WTC11 (cell line): Measurements from ENCODE around the gene PODN. TPM values are rescaled to one million over a fixed set of nuclear protein-coding genes. Genes with fewer than 3 reads are reported as not detected.

Experiments used
- ATAC-seq: fragments of 200-7000 bp; cut with Tn5 transposase; 2 replicates; pipeline ENCODE4 v1.10.0; 2021; ENCODE audit warnings: mild to moderate bottlenecking, moderate library complexity
- CTCF ChIA-PET: fragments of 300-600 bp; sonication (Branson Sonifier 250); formaldehyde crosslinking; loops from one replicate; lab custom pipeline; 2021; ENCODE audit warnings: antibody characterized with exemption; lab: Charles Lee
- POLR2A ChIA-PET: fragments of 350-600 bp; sonication (Branson Sonifier 250); formaldehyde crosslinking; loops from one replicate; lab custom pipeline; 2021; ENCODE audit warnings: antibody characterized with exemption; lab: Charles Lee
- DNase-seq: peaks from one replicate; pipeline ENCODE4 v3.0.0; 2021; ENCODE audit warnings: low spot score
- H3K27ac Mint-ChIP-seq: 2 replicates; pipeline ENCODE4 v1.8.0; 2021; ENCODE audit warnings: mixed read lengths
- H3K27me3 Mint-ChIP-seq: 2 replicates; pipeline ENCODE4 v1.8.0; 2021; ENCODE audit warnings: low read depth, mild to moderate bottlenecking, moderate library complexity, mixed read lengths
- H3K36me3 Mint-ChIP-seq: 2 replicates; pipeline ENCODE4 v1.8.0; 2021; ENCODE audit warnings: mixed read lengths
- H3K4me1 Mint-ChIP-seq: 2 replicates; pipeline ENCODE4 v1.8.0; 2022; ENCODE audit warnings: mixed read lengths
- H3K4me3 Mint-ChIP-seq: 2 replicates; pipeline ENCODE4 v1.8.0; 2021; ENCODE audit warnings: mild to moderate bottlenecking, moderate library complexity, mixed read lengths
- H3K9me3 Mint-ChIP-seq: 2 replicates; pipeline ENCODE4 v1.8.0; 2021; ENCODE audit warnings: mixed read lengths
- CREM ChIP-seq: sonication (generic); formaldehyde crosslinking; IDR thresholded peaks from 2 replicates; pipeline ENCODE4 v1.8.1; 2022; ENCODE audit warnings: mild to moderate bottlenecking, missing genetic modification reagents, moderate library complexity
- FOXJ3 ChIP-seq: sonication (generic); formaldehyde crosslinking; IDR thresholded peaks from 2 replicates; pipeline ENCODE4 v1.9.0; 2021; ENCODE audit warnings: missing genetic modification reagents, mild to moderate bottlenecking, borderline replicate concordance
- FOXK1 ChIP-seq: sonication (generic); formaldehyde crosslinking; IDR thresholded peaks from 2 replicates; pipeline ENCODE4 v1.8.0; 2022; ENCODE audit warnings: mild to moderate bottlenecking, moderate library complexity, missing genetic modification reagents
- GTF2I ChIP-seq: fragments of 250-450 bp; sonication (Bioruptor Pico); conservative IDR thresholded peaks from 2 replicates; pipeline ENCODE4 v1.4.0; 2021; ENCODE audit warnings: mild to moderate bottlenecking
- IRF2 ChIP-seq: sonication (generic); formaldehyde crosslinking; IDR thresholded peaks from 2 replicates; pipeline ENCODE4 v1.8.0; 2022; ENCODE audit warnings: low read depth, missing genetic modification reagents, borderline replicate concordance
- KAT7 ChIP-seq: sonication (generic); formaldehyde crosslinking; IDR thresholded peaks from 2 replicates; pipeline ENCODE4 v1.8.1; 2023; ENCODE audit warnings: missing genetic modification reagents, mild to moderate bottlenecking, borderline replicate concordance
- MXD4 ChIP-seq: fragments of 250-450 bp; sonication (Bioruptor Pico); IDR thresholded peaks from 2 replicates; pipeline ENCODE4 v1.8.0; 2021; ENCODE audit warnings: mild to moderate bottlenecking, moderate library complexity, borderline replicate concordance
- NFE2L1 ChIP-seq: sonication (generic); formaldehyde crosslinking; IDR thresholded peaks from 2 replicates; pipeline ENCODE4 v1.8.1; 2023; ENCODE audit warnings: missing genetic modification reagents
- NFYB ChIP-seq: sonication (generic); formaldehyde crosslinking; conservative IDR thresholded peaks from 2 replicates; pipeline ENCODE4 v1.8.0; 2022; ENCODE audit warnings: low read depth, missing genetic modification reagents
- NR1H2 ChIP-seq: sonication (generic); formaldehyde crosslinking; IDR thresholded peaks from 2 replicates; pipeline ENCODE4 v1.9.0; 2021; ENCODE audit warnings: mild to moderate bottlenecking, moderate library complexity, missing genetic modification reagents
- PRRX2 ChIP-seq: fragments of 250-450 bp; sonication (Bioruptor Pico); IDR thresholded peaks from 2 replicates; pipeline ENCODE4 v1.8.0; 2021; ENCODE audit warnings: mild to moderate bottlenecking
- RELA ChIP-seq: sonication (generic); formaldehyde crosslinking; IDR thresholded peaks from 2 replicates; pipeline ENCODE4 v1.8.1; 2022; ENCODE audit warnings: missing genetic modification reagents, mild to moderate bottlenecking, borderline replicate concordance
- ZNF232 ChIP-seq: sonication (generic); formaldehyde crosslinking; IDR thresholded peaks from 2 replicates; pipeline ENCODE4 v1.8.0; 2022; ENCODE audit warnings: mild to moderate bottlenecking, missing genetic modification reagents
- ZNF416 ChIP-seq: fragments of 250-450 bp; sonication (Bioruptor Pico); IDR thresholded peaks from 2 replicates; pipeline ENCODE4 v1.9.0; 2021; ENCODE audit warnings: mild to moderate bottlenecking, inconsistent platforms
- total RNA-seq: library from RNA; stranded (reverse); gene quantifications from 3 replicates; pipeline ENCODE4 v1.2.3, GENCODE V29; 2021
- TF ChIP-seq, protein P1 (sequence below): sonication (generic); formaldehyde crosslinking; IDR thresholded peaks from 2 replicates; pipeline ENCODE4 v1.8.0; 2023; ENCODE audit warnings: missing genetic modification reagents, mild to moderate bottlenecking, borderline replicate concordance
- TF ChIP-seq, protein P2 (sequence below): sonication (generic); formaldehyde crosslinking; IDR thresholded peaks from 2 replicates; pipeline ENCODE4 v1.8.1; 2023; ENCODE audit warnings: mild to moderate bottlenecking, missing genetic modification reagents, moderate library complexity
- TF ChIP-seq, protein P3 (sequence below): sonication (generic); formaldehyde crosslinking; IDR thresholded peaks from 2 replicates; pipeline ENCODE4 v1.8.1; 2023; ENCODE audit warnings: mild to moderate bottlenecking, missing genetic modification reagents
- TF ChIP-seq, protein P4 (sequence below): sonication (generic); formaldehyde crosslinking; IDR thresholded peaks from 2 replicates; pipeline ENCODE4 v1.8.0; 2022; ENCODE audit warnings: mild to moderate bottlenecking, missing genetic modification reagents
- TF ChIP-seq, protein P5 (sequence below): sonication (generic); formaldehyde crosslinking; conservative IDR thresholded peaks from 2 replicates; pipeline ENCODE4 v1.8.1; 2023; ENCODE audit warnings: mild to moderate bottlenecking, low read depth, missing genetic modification reagents, moderate library complexity
- TF ChIP-seq, protein P6 (sequence below): sonication (generic); formaldehyde crosslinking; IDR thresholded peaks from 2 replicates; pipeline ENCODE4 v1.8.1; 2022; ENCODE audit warnings: missing genetic modification reagents, borderline replicate concordance
- TF ChIP-seq, protein P7 (sequence below): sonication (generic); formaldehyde crosslinking; IDR thresholded peaks from 2 replicates; pipeline ENCODE4 v1.8.0; 2023; ENCODE audit warnings: mild to moderate bottlenecking, missing genetic modification reagents

Gene PODN
- total RNA-seq, 1 experiment from 2014 or later = 0.48 TPM

DNA sequence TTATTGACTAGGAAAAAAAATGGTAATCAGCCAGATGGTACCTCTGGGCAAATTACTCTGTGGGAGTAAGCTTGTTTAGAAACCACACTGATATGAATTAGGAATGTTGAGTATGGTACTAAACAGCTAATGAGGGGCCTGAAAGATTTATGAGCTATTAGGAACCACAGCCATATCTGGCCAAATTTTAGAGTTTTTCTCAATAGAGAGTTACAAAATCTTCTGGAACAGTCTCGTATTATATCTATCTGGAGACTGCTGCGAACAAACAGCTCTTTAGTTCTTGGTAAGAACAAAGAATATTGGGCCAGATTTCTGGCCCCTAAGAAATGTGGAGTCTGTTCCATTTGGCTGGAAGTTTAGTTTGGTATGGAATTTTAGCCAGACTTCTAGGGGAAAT is 4.9 kb upstream of the PODN start:
- H3K27ac Mint-ChIP-seq = no peak overlapping the region
- no peak for ATAC-seq
- DNase-seq = no peak
- peaks cover 51% of the 10 kb centered on the region for H3K27me3 Mint-ChIP-seq
- no peak overlapping the region for H3K4me3 Mint-ChIP-seq
- POLR2A ChIA-PET = no interaction called here
- H3K4me1 Mint-ChIP-seq = no peaks in the 10 kb centered on the region
- no peaks in the 10 kb centered on the region; the same call in 1 of the 2 replicates for H3K9me3 Mint-ChIP-seq
- TF ChIP-seq, protein P1, sequence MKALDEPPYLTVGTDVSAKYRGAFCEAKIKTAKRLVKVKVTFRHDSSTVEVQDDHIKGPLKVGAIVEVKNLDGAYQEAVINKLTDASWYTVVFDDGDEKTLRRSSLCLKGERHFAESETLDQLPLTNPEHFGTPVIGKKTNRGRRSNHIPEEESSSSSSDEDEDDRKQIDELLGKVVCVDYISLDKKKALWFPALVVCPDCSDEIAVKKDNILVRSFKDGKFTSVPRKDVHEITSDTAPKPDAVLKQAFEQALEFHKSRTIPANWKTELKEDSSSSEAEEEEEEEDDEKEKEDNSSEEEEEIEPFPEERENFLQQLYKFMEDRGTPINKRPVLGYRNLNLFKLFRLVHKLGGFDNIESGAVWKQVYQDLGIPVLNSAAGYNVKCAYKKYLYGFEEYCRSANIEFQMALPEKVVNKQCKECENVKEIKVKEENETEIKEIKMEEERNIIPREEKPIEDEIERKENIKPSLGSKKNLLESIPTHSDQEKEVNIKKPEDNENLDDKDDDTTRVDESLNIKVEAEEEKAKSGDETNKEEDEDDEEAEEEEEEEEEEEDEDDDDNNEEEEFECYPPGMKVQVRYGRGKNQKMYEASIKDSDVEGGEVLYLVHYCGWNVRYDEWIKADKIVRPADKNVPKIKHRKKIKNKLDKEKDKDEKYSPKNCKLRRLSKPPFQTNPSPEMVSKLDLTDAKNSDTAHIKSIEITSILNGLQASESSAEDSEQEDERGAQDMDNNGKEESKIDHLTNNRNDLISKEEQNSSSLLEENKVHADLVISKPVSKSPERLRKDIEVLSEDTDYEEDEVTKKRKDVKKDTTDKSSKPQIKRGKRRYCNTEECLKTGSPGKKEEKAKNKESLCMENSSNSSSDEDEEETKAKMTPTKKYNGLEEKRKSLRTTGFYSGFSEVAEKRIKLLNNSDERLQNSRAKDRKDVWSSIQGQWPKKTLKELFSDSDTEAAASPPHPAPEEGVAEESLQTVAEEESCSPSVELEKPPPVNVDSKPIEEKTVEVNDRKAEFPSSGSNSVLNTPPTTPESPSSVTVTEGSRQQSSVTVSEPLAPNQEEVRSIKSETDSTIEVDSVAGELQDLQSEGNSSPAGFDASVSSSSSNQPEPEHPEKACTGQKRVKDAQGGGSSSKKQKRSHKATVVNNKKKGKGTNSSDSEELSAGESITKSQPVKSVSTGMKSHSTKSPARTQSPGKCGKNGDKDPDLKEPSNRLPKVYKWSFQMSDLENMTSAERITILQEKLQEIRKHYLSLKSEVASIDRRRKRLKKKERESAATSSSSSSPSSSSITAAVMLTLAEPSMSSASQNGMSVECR (CRISPR knock-in tag) = no peak
- no peak for TF ChIP-seq ZNF232
- no peak for TF ChIP-seq PRRX2 (CRISPR knock-in tag)
- no peak for TF ChIP-seq FOXK1 (CRISPR knock-in tag)
- no peak for TF ChIP-seq CREM (CRISPR knock-in tag)
- no peak for TF ChIP-seq MXD4
- TF ChIP-seq NFYB (CRISPR knock-in tag) = no peak
- TF ChIP-seq GTF2I (CRISPR knock-in tag) = no peak
- TF ChIP-seq, protein P2, sequence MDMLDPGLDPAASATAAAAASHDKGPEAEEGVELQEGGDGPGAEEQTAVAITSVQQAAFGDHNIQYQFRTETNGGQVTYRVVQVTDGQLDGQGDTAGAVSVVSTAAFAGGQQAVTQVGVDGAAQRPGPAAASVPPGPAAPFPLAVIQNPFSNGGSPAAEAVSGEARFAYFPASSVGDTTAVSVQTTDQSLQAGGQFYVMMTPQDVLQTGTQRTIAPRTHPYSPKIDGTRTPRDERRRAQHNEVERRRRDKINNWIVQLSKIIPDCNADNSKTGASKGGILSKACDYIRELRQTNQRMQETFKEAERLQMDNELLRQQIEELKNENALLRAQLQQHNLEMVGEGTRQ = no peak
- TF ChIP-seq, all 79 proteins: peak for 0
- no peaks in the 10 kb centered on the region for H3K36me3 Mint-ChIP-seq
- CTCF ChIA-PET = interaction anchor here (0.9 kb wide), 1 partner anchor 125 kb away, joined by 3 read pairs; no protein-coding TSS in a partner anchor

DNA sequence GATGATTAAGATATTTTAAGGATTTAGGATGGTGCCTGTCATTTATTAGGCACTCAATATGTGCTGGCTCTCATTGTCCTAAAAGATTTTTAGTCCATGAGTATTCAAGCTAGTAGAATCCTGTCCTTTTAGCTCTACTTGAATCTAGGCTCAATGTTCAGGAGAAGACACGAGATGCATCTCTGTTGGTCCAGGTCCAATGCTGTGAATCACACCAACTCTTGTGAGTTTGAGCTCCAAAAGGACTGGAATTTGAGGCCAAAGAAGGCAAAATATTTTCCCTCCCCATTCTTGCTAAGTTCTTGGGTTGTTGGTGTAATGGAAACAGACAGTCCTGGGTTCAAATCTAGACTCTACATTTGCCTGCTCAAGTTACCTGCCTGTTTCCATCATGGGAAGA is 1.4 kb upstream of the PODN start:
- H3K36me3 Mint-ChIP-seq = no peaks in the 10 kb centered on the region
- TF ChIP-seq RELA (CRISPR knock-in tag) = no peak
- no peak for TF ChIP-seq PRRX2 (CRISPR knock-in tag)
- TF ChIP-seq, protein P3, sequence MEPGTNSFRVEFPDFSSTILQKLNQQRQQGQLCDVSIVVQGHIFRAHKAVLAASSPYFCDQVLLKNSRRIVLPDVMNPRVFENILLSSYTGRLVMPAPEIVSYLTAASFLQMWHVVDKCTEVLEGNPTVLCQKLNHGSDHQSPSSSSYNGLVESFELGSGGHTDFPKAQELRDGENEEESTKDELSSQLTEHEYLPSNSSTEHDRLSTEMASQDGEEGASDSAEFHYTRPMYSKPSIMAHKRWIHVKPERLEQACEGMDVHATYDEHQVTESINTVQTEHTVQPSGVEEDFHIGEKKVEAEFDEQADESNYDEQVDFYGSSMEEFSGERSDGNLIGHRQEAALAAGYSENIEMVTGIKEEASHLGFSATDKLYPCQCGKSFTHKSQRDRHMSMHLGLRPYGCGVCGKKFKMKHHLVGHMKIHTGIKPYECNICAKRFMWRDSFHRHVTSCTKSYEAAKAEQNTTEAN (CRISPR knock-in tag) = no peak
- TF ChIP-seq NR1H2 (CRISPR knock-in tag) = no peak
- TF ChIP-seq IRF2 (CRISPR knock-in tag) = no peak
- TF ChIP-seq, protein P4, sequence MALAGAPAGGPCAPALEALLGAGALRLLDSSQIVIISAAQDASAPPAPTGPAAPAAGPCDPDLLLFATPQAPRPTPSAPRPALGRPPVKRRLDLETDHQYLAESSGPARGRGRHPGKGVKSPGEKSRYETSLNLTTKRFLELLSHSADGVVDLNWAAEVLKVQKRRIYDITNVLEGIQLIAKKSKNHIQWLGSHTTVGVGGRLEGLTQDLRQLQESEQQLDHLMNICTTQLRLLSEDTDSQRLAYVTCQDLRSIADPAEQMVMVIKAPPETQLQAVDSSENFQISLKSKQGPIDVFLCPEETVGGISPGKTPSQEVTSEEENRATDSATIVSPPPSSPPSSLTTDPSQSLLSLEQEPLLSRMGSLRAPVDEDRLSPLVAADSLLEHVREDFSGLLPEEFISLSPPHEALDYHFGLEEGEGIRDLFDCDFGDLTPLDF (CRISPR knock-in tag) = no peak
- TF ChIP-seq, protein P5, sequence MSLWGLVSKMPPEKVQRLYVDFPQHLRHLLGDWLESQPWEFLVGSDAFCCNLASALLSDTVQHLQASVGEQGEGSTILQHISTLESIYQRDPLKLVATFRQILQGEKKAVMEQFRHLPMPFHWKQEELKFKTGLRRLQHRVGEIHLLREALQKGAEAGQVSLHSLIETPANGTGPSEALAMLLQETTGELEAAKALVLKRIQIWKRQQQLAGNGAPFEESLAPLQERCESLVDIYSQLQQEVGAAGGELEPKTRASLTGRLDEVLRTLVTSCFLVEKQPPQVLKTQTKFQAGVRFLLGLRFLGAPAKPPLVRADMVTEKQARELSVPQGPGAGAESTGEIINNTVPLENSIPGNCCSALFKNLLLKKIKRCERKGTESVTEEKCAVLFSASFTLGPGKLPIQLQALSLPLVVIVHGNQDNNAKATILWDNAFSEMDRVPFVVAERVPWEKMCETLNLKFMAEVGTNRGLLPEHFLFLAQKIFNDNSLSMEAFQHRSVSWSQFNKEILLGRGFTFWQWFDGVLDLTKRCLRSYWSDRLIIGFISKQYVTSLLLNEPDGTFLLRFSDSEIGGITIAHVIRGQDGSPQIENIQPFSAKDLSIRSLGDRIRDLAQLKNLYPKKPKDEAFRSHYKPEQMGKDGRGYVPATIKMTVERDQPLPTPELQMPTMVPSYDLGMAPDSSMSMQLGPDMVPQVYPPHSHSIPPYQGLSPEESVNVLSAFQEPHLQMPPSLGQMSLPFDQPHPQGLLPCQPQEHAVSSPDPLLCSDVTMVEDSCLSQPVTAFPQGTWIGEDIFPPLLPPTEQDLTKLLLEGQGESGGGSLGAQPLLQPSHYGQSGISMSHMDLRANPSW (CRISPR knock-in tag) = no peak
- TF ChIP-seq, protein P6, sequence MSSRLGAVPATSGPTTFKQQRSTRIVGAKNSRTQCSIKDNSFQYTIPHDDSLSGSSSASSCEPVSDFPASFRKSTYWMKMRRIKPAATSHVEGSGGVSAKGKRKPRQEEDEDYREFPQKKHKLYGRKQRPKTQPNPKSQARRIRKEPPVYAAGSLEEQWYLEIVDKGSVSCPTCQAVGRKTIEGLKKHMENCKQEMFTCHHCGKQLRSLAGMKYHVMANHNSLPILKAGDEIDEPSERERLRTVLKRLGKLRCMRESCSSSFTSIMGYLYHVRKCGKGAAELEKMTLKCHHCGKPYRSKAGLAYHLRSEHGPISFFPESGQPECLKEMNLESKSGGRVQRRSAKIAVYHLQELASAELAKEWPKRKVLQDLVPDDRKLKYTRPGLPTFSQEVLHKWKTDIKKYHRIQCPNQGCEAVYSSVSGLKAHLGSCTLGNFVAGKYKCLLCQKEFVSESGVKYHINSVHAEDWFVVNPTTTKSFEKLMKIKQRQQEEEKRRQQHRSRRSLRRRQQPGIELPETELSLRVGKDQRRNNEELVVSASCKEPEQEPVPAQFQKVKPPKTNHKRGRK (CRISPR knock-in tag) = no peak
- TF ChIP-seq KAT7 (CRISPR knock-in tag) = no peak
- no peak for TF ChIP-seq NFE2L1 (CRISPR knock-in tag)
- no peak for TF ChIP-seq ZNF416
- no peak for TF ChIP-seq FOXJ3
- TF ChIP-seq, protein P7, sequence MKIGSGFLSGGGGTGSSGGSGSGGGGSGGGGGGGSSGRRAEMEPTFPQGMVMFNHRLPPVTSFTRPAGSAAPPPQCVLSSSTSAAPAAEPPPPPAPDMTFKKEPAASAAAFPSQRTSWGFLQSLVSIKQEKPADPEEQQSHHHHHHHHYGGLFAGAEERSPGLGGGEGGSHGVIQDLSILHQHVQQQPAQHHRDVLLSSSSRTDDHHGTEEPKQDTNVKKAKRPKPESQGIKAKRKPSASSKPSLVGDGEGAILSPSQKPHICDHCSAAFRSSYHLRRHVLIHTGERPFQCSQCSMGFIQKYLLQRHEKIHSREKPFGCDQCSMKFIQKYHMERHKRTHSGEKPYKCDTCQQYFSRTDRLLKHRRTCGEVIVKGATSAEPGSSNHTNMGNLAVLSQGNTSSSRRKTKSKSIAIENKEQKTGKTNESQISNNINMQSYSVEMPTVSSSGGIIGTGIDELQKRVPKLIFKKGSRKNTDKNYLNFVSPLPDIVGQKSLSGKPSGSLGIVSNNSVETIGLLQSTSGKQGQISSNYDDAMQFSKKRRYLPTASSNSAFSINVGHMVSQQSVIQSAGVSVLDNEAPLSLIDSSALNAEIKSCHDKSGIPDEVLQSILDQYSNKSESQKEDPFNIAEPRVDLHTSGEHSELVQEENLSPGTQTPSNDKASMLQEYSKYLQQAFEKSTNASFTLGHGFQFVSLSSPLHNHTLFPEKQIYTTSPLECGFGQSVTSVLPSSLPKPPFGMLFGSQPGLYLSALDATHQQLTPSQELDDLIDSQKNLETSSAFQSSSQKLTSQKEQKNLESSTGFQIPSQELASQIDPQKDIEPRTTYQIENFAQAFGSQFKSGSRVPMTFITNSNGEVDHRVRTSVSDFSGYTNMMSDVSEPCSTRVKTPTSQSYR = no peak
- no peaks in the 10 kb centered on the region for H3K9me3 Mint-ChIP-seq
- ChIA-PET POLR2A (no interaction called here), CTCF (interaction anchor here (1.2 to 1.7 kb wide), 2 partner anchors 27 to 139 kb away, joined by 3 to 4 read pairs; partner anchors contain the start of gene ECHDC2)
- 0 out of 2 replicates have a peak, but pooled peaks cover 5% of the 10 kb centered on the region for H3K4me1 Mint-ChIP-seq
- no peak overlapping the region for H3K27ac Mint-ChIP-seq
- ATAC-seq (no peak), DNase-seq (no peak)
- H3K27me3 Mint-ChIP-seq = peaks cover 81% of the 10 kb centered on the region
- H3K4me3 Mint-ChIP-seq = no peak overlapping the region
